ENCODE results near the gene ETV5.

DNA sequence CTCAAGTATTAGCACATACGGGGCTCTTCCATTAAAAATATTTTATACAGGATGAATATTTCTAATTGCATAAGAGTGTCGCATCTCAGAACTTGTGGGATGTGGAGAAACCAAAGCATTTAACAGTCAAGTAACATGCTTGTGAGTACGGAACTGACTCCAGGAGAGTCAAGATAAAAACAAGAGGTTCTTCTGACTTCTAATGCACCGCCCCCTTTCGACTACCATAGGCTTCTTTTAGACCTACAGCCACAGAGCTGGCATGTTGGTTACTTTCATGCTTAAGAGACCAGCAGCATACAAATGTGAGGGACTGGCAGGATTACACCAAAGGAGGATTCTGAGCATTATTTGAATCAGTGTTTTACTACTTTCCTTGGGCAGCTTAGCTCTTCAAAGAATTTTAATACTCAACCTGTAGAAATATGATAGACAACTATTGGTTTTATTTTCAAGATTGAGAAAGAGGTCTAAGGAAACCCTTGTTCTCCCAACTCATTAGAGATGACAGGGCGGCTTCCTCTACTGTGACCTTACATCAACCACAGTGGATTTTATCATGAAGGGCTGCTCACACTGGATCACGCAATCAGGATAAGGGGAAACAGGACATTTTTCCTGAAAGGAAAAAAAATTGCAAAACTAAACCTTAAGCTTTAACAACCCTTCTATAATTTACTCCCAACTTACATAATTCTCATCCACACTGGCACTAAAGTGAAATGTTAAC is 14.0 kb downstream of the ETV5 start:
- no peak for TF ChIP-seq EZH2phosphoT487 (IDR thresholded peaks at IDR 0.05; ENCODE audit: low read depth)
- TF ChIP-seq, protein P1, sequence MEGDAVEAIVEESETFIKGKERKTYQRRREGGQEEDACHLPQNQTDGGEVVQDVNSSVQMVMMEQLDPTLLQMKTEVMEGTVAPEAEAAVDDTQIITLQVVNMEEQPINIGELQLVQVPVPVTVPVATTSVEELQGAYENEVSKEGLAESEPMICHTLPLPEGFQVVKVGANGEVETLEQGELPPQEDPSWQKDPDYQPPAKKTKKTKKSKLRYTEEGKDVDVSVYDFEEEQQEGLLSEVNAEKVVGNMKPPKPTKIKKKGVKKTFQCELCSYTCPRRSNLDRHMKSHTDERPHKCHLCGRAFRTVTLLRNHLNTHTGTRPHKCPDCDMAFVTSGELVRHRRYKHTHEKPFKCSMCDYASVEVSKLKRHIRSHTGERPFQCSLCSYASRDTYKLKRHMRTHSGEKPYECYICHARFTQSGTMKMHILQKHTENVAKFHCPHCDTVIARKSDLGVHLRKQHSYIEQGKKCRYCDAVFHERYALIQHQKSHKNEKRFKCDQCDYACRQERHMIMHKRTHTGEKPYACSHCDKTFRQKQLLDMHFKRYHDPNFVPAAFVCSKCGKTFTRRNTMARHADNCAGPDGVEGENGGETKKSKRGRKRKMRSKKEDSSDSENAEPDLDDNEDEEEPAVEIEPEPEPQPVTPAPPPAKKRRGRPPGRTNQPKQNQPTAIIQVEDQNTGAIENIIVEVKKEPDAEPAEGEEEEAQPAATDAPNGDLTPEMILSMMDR (IDR thresholded peaks at IDR 0.05; ENCODE audit: low read depth, low read length): no peak

Measured in OCI-LY3 (cell line).